WTC11 (cell line): ENCODE measurements around the gene CD2AP. TPM values are rescaled to one million over a fixed set of nuclear protein-coding genes. Genes with fewer than 3 reads are reported as not detected.

Source experiments
- ATAC-seq: fragments of 200-7000 bp; cut with Tn5 transposase; 2 replicates; pipeline ENCODE4 v1.10.0; 2021; ENCODE audit warnings: mild to moderate bottlenecking, moderate library complexity
- CTCF ChIA-PET: fragments of 300-600 bp; sonication (Branson Sonifier 250); formaldehyde crosslinking; loops from one replicate; lab custom pipeline; 2021; ENCODE audit warnings: antibody characterized with exemption; lab: Charles Lee
- POLR2A ChIA-PET: fragments of 350-600 bp; sonication (Branson Sonifier 250); formaldehyde crosslinking; loops from one replicate; lab custom pipeline; 2021; ENCODE audit warnings: antibody characterized with exemption; lab: Charles Lee
- DNase-seq: peaks from one replicate; pipeline ENCODE4 v3.0.0; 2021; ENCODE audit warnings: low spot score
- H3K27ac Mint-ChIP-seq: 2 replicates; pipeline ENCODE4 v1.8.0; 2021; ENCODE audit warnings: mixed read lengths
- H3K27me3 Mint-ChIP-seq: 2 replicates; pipeline ENCODE4 v1.8.0; 2021; ENCODE audit warnings: low read depth, mild to moderate bottlenecking, moderate library complexity, mixed read lengths
- H3K36me3 Mint-ChIP-seq: 2 replicates; pipeline ENCODE4 v1.8.0; 2021; ENCODE audit warnings: mixed read lengths
- H3K4me1 Mint-ChIP-seq: 2 replicates; pipeline ENCODE4 v1.8.0; 2022; ENCODE audit warnings: mixed read lengths
- H3K4me3 Mint-ChIP-seq: 2 replicates; pipeline ENCODE4 v1.8.0; 2021; ENCODE audit warnings: mild to moderate bottlenecking, moderate library complexity, mixed read lengths
- H3K9me3 Mint-ChIP-seq: 2 replicates; pipeline ENCODE4 v1.8.0; 2021; ENCODE audit warnings: mixed read lengths
- AFF4 ChIP-seq: sonication (generic); formaldehyde crosslinking; IDR thresholded peaks from 2 replicates; pipeline ENCODE4 v1.8.1; 2023; ENCODE audit warnings: mild to moderate bottlenecking, missing genetic modification reagents, borderline replicate concordance
- CREB1 ChIP-seq: sonication (generic); formaldehyde crosslinking; IDR thresholded peaks from 2 replicates; pipeline ENCODE4 v1.8.0; 2023; ENCODE audit warnings: mild to moderate bottlenecking, missing genetic modification reagents
- JAZF1 ChIP-seq: fragments of 250-450 bp; sonication (Bioruptor Pico); IDR thresholded peaks from 2 replicates; pipeline ENCODE4 v1.9.0; 2021; ENCODE audit warnings: moderate library complexity, mild to moderate bottlenecking, inconsistent platforms
- MLX ChIP-seq: sonication (generic); formaldehyde crosslinking; IDR thresholded peaks from 2 replicates; pipeline ENCODE4 v1.8.1; 2023; ENCODE audit warnings: mild to moderate bottlenecking, missing genetic modification reagents, moderate library complexity
- PRDM15 ChIP-seq: sonication (generic); formaldehyde crosslinking; IDR thresholded peaks from 2 replicates; pipeline ENCODE4 v1.8.0; 2022; ENCODE audit warnings: missing genetic modification reagents
- PRRX2 ChIP-seq: fragments of 250-450 bp; sonication (Bioruptor Pico); IDR thresholded peaks from 2 replicates; pipeline ENCODE4 v1.8.0; 2021; ENCODE audit warnings: mild to moderate bottlenecking
- SOX15 ChIP-seq: fragments of 250-450 bp; sonication (Bioruptor Pico); IDR thresholded peaks from 2 replicates; pipeline ENCODE4 v1.9.0; 2021; ENCODE audit warnings: mild to moderate bottlenecking
- TCF7 ChIP-seq: sonication (generic); formaldehyde crosslinking; IDR thresholded peaks from 2 replicates; pipeline ENCODE4 v1.8.0; 2022; ENCODE audit warnings: mild to moderate bottlenecking, low read depth, missing genetic modification reagents, moderate library complexity
- TP53 ChIP-seq: sonication (generic); formaldehyde crosslinking; IDR thresholded peaks from 2 replicates; pipeline ENCODE4 v1.8.1; 2023; ENCODE audit warnings: mild to moderate bottlenecking, missing genetic modification reagents
- ZNF281 ChIP-seq: sonication (generic); formaldehyde crosslinking; IDR thresholded peaks from 2 replicates; pipeline ENCODE4 v1.8.0; 2023; ENCODE audit warnings: mild to moderate bottlenecking, missing genetic modification reagents
- total RNA-seq: library from RNA; stranded (reverse); gene quantifications from 3 replicates; pipeline ENCODE4 v1.2.3, GENCODE V29; 2021

Gene CD2AP
- total RNA-seq, 1 experiment from 2014 or later = 77.0 TPM

GRCh38 chr6:47650553-47651432 lies 173.2 kb downstream of the CD2AP start:
- DNase-seq (no peak), ATAC-seq (peak; percentile 32; the same call in 1 of the 2 replicates)
- TF ChIP-seq CREB1 (CRISPR knock-in tag) (no peak), PRDM15 (CRISPR knock-in tag) (no peak)
- ChIA-PET POLR2A (no interaction called here), CTCF (no interaction called here)
- no peaks in the 10 kb centered on the region for H3K9me3 Mint-ChIP-seq
- no peak overlapping the region for H3K27ac Mint-ChIP-seq
- H3K27me3 Mint-ChIP-seq = no peaks in the 10 kb centered on the region
- H3K36me3 Mint-ChIP-seq = no peaks in the 10 kb centered on the region
- H3K4me3 Mint-ChIP-seq = no peak overlapping the region
- peaks cover 3% of the 10 kb centered on the region; the same call in 1 of the 2 replicates for H3K4me1 Mint-ChIP-seq

GRCh38 chr6:47651505-47651944 lies 173.9 kb downstream of the CD2AP start:
- no peak overlapping the region for H3K4me3 Mint-ChIP-seq
- POLR2A ChIA-PET = no interaction called here
- H3K27me3 Mint-ChIP-seq = no peaks in the 10 kb centered on the region
- TF ChIP-seq ZNF281 (CRISPR knock-in tag) (no peak), TCF7 (CRISPR knock-in tag) (no peak), JAZF1 (CRISPR knock-in tag) (no peak), TP53 (no peak), PRDM15 (CRISPR knock-in tag) (no peak), MLX (no peak), PRRX2 (CRISPR knock-in tag) (no peak), SOX15 (CRISPR knock-in tag) (no peak), AFF4 (CRISPR knock-in tag) (no peak)
- DNase-seq (no peak), ATAC-seq (peak; percentile 15)
- H3K4me1 Mint-ChIP-seq = peaks cover 7% of the 10 kb centered on the region
- CTCF ChIA-PET = no interaction called here
- no peak overlapping the region for H3K27ac Mint-ChIP-seq
- no peaks in the 10 kb centered on the region for H3K36me3 Mint-ChIP-seq
- H3K9me3 Mint-ChIP-seq = no peaks in the 10 kb centered on the region
